ENCODE data around the gene TMEFF2. TPM values are rescaled to one million over a fixed set of nuclear protein-coding genes. Genes with fewer than 3 reads are reported as not detected.

Gene TMEFF2
- total RNA-seq, 2 donors from 2014 or later, result 0.24 to 0.37 TPM

GRCh38 chr2:192161656-192162290, 33.0 kb downstream of the TMEFF2 start:
- no peak overlapping the region for H3K9ac ChIP-seq (ENCODE audit: low read depth in 2 of 2, low read length in 2 of 2)
- no peaks in the 10 kb centered on the region for H3K9me3 ChIP-seq
- H3K36me3 ChIP-seq, result no peaks in the 10 kb centered on the region
- H3K27ac ChIP-seq, result no peak overlapping the region
- intact Hi-C loops (cut with DNase I), result loop anchor here (2.0 to 5.0 kb wide), 3 partner anchors 294 to 609 kb away; no protein-coding TSS in a partner anchor
- H3K4me1 ChIP-seq, result no peaks in the 10 kb centered on the region
- no peak for DNase-seq
- no peaks in the 10 kb centered on the region for H3K27me3 ChIP-seq
- no peak overlapping the region for H3K4me3 ChIP-seq
- TF ChIP-seq CTCF (IDR thresholded peaks at IDR 0.05), result no peak

- Histone ChIP-seq H3K4me1 (no peaks in the 10 kb centered on the region), H3K36me3 (no peaks in the 10 kb centered on the region), H3K27me3 (no peaks in the 10 kb centered on the region), H3K9me3 (no peaks in the 10 kb centered on the region), H3K9ac (ENCODE audit: low read depth in 2 of 2, low read length in 2 of 2) (no peak overlapping the region), H3K27ac (no peak overlapping the region), H3K4me3 (no peak overlapping the region)
- DNase-seq, result no peak
- no peak for TF ChIP-seq CTCF (IDR thresholded peaks at IDR 0.05)
- intact Hi-C loops (cut with DNase I), result loop anchor here (5.0 kb wide), 2 partner anchors 292 to 607 kb away; no protein-coding TSS in a partner anchor
These were observed 35.0 kb downstream of the TMEFF2 start for GRCh38 chr2:192159736-192160135.

GRCh38 chr2:192159208-192159607, 35.5 kb downstream of the TMEFF2 start:
- H3K36me3 ChIP-seq, result no peaks in the 10 kb centered on the region
- H3K9me3 ChIP-seq, result no peaks in the 10 kb centered on the region
- no peak overlapping the region for H3K27ac ChIP-seq
- no peak for DNase-seq
- TF ChIP-seq CTCF (IDR thresholded peaks at IDR 0.05), result no peak
- no peak overlapping the region for H3K4me3 ChIP-seq
- no peaks in the 10 kb centered on the region for H3K27me3 ChIP-seq
- no peak overlapping the region for H3K9ac ChIP-seq (ENCODE audit: low read depth in 2 of 2, low read length in 2 of 2)
- intact Hi-C loops (cut with DNase I), result no loop called here
- H3K4me1 ChIP-seq, result no peaks in the 10 kb centered on the region

GRCh38 chr2:192157776-192158175, 37.0 kb downstream of the TMEFF2 start:
- Histone ChIP-seq H3K27ac (no peak overlapping the region), H3K9me3 (no peaks in the 10 kb centered on the region), H3K4me1 (no peaks in the 10 kb centered on the region), H3K27me3 (no peaks in the 10 kb centered on the region), H3K36me3 (no peaks in the 10 kb centered on the region), H3K9ac (ENCODE audit: low read depth in 2 of 2, low read length in 2 of 2) (no peak overlapping the region), H3K4me3 (no peak overlapping the region)
- TF ChIP-seq CTCF (IDR thresholded peaks at IDR 0.05), result no peak
- DNase-seq, result no peak
- intact Hi-C loops (cut with DNase I), result no loop called here

- intact Hi-C loops (cut with DNase I), result no loop called here
- Histone ChIP-seq H3K9me3 (no peaks in the 10 kb centered on the region), H3K36me3 (no peaks in the 10 kb centered on the region), H3K27me3 (no peaks in the 10 kb centered on the region), H3K27ac (no peak overlapping the region), H3K9ac (ENCODE audit: low read depth in 2 of 2, low read length in 2 of 2) (no peak overlapping the region), H3K4me1 (no peaks in the 10 kb centered on the region), H3K4me3 (no peak overlapping the region)
- no peak for DNase-seq
- TF ChIP-seq CTCF (IDR thresholded peaks at IDR 0.05), result no peak
These were observed 39.1 kb downstream of the TMEFF2 start for GRCh38 chr2:192155511-192156118.

All from colonic mucosa (tissue), 4 donors.